Sigmoid colon (tissue), 4 donors: ENCODE data around the gene AK3.

Experiments
- CTCF ChIP-seq, 4 experiments: fragments of 450-650 bp in 3 of 4; fragments of 200-600 bp in 1 of 4; IDR thresholded peaks; one replicate each; pipeline ENCODE4 v1.5.1; 2016 to 2019; ENCODE audit warnings: antibody characterized with exemption in 4 of 4, mild to moderate bottlenecking in 3 of 4, moderate library complexity in 2 of 4
- EP300 ChIP-seq, 4 donors: sonication (generic); formaldehyde crosslinking; IDR thresholded peaks; one replicate each; pipeline ENCODE4 v1.6.1; 2017; ENCODE audit warnings: antibody characterized with exemption in 4 of 4
- POLR2A ChIP-seq, 2 donors: fragments of 450-650 bp; IDR thresholded peaks; one replicate each; pipeline ENCODE4 v1.6.1; 2016; ENCODE audit warnings: antibody characterized with exemption in 2 of 2, mild to moderate bottlenecking in 2 of 2, moderate library complexity in 2 of 2
- POLR2AphosphoS5 ChIP-seq, 4 donors: sonication (generic); formaldehyde crosslinking; IDR thresholded peaks; one replicate each; pipeline ENCODE4 v1.6.1; 2017; ENCODE audit warnings: antibody characterized with exemption in 4 of 4

DNA sequence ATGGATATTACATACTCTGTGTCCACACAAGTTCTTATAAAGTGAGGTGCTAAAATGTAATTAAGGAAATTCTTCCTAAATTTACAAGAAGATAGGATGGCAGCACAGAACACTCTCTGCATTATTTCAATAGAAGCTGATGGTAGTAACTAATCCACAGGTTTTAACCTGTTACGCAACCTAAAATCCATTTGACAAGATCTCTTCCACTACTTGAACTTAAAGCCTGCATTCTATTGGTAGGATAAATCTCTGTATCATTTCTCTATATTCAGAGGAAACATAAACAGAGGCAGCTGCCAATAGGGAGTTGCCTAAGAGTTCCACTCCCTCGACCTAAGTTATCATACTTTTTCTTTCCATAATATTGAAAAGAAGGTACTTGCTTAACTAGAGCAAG is 40.1 kb downstream of the AK3 start:
- TF ChIP-seq CTCF (IDR thresholded peaks at IDR 0.05) (no peak), POLR2AphosphoS5 (IDR thresholded peaks at IDR 0.05) (no peak), POLR2A (IDR thresholded peaks at IDR 0.05) (no peak), EP300 (IDR thresholded peaks at IDR 0.05) (no peak)
